GM13976 (cell line): ENCODE data around the gene DPH3.
A peak's percentile ranks its signal among the peaks of the same experiment; 100 is the strongest.

ENCODE experiments used
- DNase-seq: peaks from one replicate; pipeline ENCODE4 v3.0.0; 2012; ENCODE audit warnings: low spot score
- CTCF ChIP-seq: IDR thresholded peaks from 2 replicates; pipeline ENCODE4 v1.5.1; 2012; ENCODE audit warnings: borderline replicate concordance, mild to moderate bottlenecking; ENCODE audit not compliant: insufficient read depth; ENCODE audit errors: extremely low read depth, missing control alignments, control extremely low read depth
- in situ Hi-C: fragments of 300-500 bp; cut with MboI; formaldehyde crosslinking; loops from one replicate; pipeline ENCODE4 v1.12.0; 2022; ENCODE audit warnings: low sequenced_read_pairs, mixed read lengths, inconsistent platforms; ENCODE audit not compliant: unreplicated experiment

DPH3 gene

GRCh38 chr3:16247282-16248061 lies 17.3 kb downstream of the DPH3 start:
- in situ Hi-C loops = loop anchor here (10.0 kb wide), 1 partner anchor 203 kb away; no protein-coding TSS in a partner anchor
- peak; percentile 88 for TF ChIP-seq CTCF
- peak; percentile 78 for DNase-seq

DNA sequence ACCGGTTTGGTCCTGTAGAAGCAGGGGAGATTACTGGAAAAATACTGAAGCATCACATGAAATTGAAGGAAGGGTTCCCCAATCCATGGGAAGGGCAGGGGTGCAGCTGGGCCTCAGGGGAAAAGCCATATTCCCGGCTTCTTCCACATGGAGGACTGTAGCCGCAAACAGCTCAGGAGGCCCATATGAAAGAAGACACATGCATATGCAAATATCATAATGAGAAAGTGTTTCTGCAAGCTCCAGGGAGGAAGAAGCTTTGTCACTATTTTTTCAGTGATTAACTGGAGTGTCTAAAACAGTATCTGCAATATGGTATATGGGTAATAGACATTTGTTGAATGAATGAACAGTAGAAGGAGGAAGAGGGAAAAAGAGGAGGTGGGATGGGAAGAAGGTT lies 19.1 kb downstream of the DPH3 start:
- no peak for TF ChIP-seq CTCF
- DNase-seq = no peak
- in situ Hi-C loops = loop anchor here (10.0 kb wide), 1 partner anchor 201 kb away; no protein-coding TSS in a partner anchor

DNA sequence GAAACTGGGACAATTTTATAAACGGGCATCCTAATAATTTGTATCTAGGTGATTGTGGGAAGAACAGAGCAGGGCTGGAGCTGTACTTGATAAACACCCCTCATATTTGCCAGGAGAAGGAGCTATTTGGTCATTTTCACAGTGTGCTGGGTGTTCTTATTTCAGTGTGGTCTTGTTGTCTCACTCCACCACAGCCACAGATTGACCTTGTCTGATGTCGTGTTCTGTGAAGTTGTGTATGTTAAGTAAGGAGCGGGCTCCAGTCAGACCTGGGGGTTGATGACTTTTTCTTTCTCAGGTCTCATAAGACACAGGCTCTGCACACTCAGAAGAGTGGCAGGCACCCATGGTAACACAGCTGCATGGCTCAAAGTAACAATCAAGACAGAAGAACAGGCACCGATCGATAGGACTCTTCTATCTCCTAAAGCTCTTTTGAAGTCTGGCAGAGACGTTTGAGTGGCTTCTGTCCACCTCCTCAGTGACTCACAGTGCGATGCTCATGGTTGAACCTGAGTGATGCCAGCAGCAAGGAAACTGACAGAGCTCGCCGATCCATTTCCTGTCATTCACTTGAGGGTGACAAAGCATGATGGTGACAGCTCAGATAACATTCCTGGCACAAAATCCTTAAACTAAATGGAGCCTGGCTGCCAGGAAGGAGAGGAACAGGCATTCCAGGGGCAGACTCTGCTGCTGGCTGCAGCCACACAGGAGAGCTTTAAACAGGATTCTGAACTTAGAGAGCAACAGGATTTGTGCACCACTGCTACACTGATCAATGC lies 20.8 kb downstream of the DPH3 start:
- in situ Hi-C loops = loop anchor here (10.0 kb wide), 1 partner anchor 199 kb away; no protein-coding TSS in a partner anchor
- DNase-seq = no peak

GRCh38 chr3:16242177-16242576 lies 22.6 kb downstream of the DPH3 start:
- no peak for DNase-seq
- TF ChIP-seq CTCF = no peak
- in situ Hi-C loops = loop anchor here (10.0 kb wide), 1 partner anchor 197 kb away; no protein-coding TSS in a partner anchor

More for the DNA sequence above, 20.8 kb downstream of the DPH3 start:
- no peak for TF ChIP-seq CTCF

DNA sequence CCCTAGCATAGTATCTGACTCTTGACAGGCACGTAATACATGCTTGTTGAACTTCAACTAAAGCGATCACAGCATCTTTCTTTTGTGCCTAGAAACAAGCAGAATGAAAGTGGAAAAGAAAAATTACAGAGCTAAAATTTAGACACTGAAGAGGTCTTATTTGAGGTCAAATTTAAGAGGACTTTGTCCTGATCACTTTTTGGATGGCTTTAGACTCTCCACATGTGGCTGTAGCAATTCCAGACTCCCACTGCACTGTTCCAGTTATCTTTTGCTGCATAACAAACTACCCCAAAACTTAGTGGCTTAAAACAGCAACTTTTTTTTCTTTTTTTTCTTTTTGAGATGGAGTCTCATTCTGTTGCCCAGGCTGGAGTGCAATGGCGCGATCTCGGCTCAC lies 23.5 kb downstream of the DPH3 start:
- in situ Hi-C loops = loop anchor here (10.0 kb wide), 1 partner anchor 196 kb away; no protein-coding TSS in a partner anchor
- no peak for TF ChIP-seq CTCF
- no peak for DNase-seq

DNA sequence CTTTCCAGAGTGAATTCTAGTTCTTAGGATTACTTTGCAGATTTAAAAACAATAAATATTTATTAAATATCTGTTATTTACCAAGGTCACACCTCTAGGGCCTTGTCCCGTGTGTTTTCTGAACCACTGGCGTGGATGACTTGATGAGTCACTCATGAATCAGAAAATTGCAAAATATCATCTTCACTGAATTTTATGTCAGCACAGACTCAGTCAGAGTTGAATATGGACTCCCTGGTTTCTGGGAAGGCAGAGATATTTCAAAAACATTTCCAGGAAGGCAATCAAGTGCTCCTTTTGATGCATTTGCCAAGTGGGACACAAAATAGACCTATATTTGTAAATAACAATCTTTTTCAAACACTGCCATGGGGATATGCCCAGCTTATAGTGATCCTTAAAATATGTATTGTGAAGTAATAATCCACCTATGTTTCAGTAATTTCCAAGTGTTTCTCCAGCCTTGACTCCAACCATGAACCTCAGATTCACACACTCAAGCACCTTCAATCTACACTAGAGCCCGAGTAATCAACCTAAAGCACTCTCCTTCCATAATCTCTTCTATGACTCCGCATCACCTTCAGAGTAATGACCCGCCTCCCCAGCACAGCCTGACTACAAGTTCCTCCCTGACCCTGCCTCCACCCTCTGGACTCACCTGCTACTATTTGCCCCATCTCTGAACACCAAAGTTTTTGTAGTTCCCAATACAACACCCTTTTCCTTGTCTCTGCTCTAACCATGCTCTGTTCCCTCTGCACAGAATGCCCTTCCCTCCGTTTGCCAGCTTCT lies 24.3 kb downstream of the DPH3 start:
- in situ Hi-C loops = loop anchor here (10.0 kb wide), 1 partner anchor 196 kb away; no protein-coding TSS in a partner anchor
- no peak for DNase-seq
- no peak for TF ChIP-seq CTCF
